Upper lobe of right lung (tissue), 1 donor: Measurements from ENCODE around the gene TMEM272. TPM values are rescaled to one million over a fixed set of nuclear protein-coding genes. Genes with fewer than 3 reads are reported as not detected.

Source experiments
- ATAC-seq: fragments of 200-7000 bp; cut with Tn5 transposase; one replicate; pipeline ENCODE4 v1.9.1; 2020; ENCODE audit warnings: mild to moderate bottlenecking, moderate library complexity
- DNase-seq: peaks from one replicate; pipeline ENCODE4 v3.0.0-alpha.2; 2020
- H3K27ac ChIP-seq: fragments of 200-600 bp; one replicate; pipeline ENCODE4 v1.8.0; 2022
- H3K27me3 ChIP-seq: fragments of 200-600 bp; one replicate; pipeline ENCODE4 v1.8.0; 2022; ENCODE audit warnings: mild to moderate bottlenecking
- H3K36me3 ChIP-seq: fragments of 200-600 bp; one replicate; pipeline ENCODE4 v1.8.0; 2022
- H3K4me1 ChIP-seq: fragments of 200-600 bp; one replicate; pipeline ENCODE4 v1.8.0; 2022
- H3K4me3 ChIP-seq: fragments of 200-600 bp; one replicate; pipeline ENCODE4 v1.8.0; 2022; ENCODE audit warnings: mild to moderate bottlenecking
- H3K9me3 ChIP-seq: fragments of 200-600 bp; one replicate; pipeline ENCODE4 v1.8.0; 2022
- CTCF ChIP-seq: fragments of 200-600 bp; IDR thresholded peaks from one replicate; pipeline ENCODE4 v1.8.0; 2022; ENCODE audit warnings: antibody characterized with exemption
- intact Hi-C: fragments of 100-400 bp; cut with DNase I; formaldehyde crosslinking; loops from one replicate; pipeline ENCODE4 v1.11.0; 2022
- total RNA-seq: library from RNA; stranded (reverse); fragmentation: NEBNext Ultra II Directional; extraction: Animal tissue kit (Norgen Biotek cat#: 25700); gene quantifications from one replicate; pipeline ENCODE4 v1.2.1, GENCODE V29; 2021
- donor health status: DM: no; HTN: yes; CAD: no; lungs with severe emphysema.

The TMEM272 gene
- total RNA-seq, 1 donor from 2014 or later: not detected

- DNase-seq (no peak), ATAC-seq (no peak)
- no peaks in the 10 kb centered on the region for H3K27me3 ChIP-seq
- no peak for TF ChIP-seq CTCF
- H3K36me3 ChIP-seq: no peaks in the 10 kb centered on the region
- H3K9me3 ChIP-seq: no peaks in the 10 kb centered on the region
- no peak overlapping the region for H3K4me3 ChIP-seq
- intact Hi-C loops: no loop called here
- no peak overlapping the region for H3K27ac ChIP-seq
- peaks cover 11% of the 10 kb centered on the region for H3K4me1 ChIP-seq
Measured at GRCh38 chr13:51808811-51809210, 36.2 kb downstream of the TMEM272 start.

GRCh38 chr13:51807041-51807440 is 37.9 kb downstream of the TMEM272 start:
- Histone ChIP-seq H3K36me3 (no peaks in the 10 kb centered on the region), H3K4me3 (no peak overlapping the region), H3K9me3 (no peaks in the 10 kb centered on the region), H3K4me1 (peaks cover 24% of the 10 kb centered on the region), H3K27me3 (no peaks in the 10 kb centered on the region), H3K27ac (no peak overlapping the region)
- no peak for TF ChIP-seq CTCF
- no peak for DNase-seq
- intact Hi-C loops: no loop called here
- ATAC-seq: no peak

GRCh38 chr13:51806566-51806965 is 38.4 kb downstream of the TMEM272 start:
- Histone ChIP-seq H3K36me3 (no peaks in the 10 kb centered on the region), H3K27ac (no peak overlapping the region), H3K9me3 (no peaks in the 10 kb centered on the region), H3K27me3 (no peaks in the 10 kb centered on the region), H3K4me1 (peaks cover 27% of the 10 kb centered on the region), H3K4me3 (no peak overlapping the region)
- DNase-seq (no peak), ATAC-seq (no peak)
- intact Hi-C loops: no loop called here
- no peak for TF ChIP-seq CTCF

GRCh38 chr13:51805925-51806324 is 39.1 kb downstream of the TMEM272 start:
- Histone ChIP-seq H3K4me1 (peaks cover 33% of the 10 kb centered on the region), H3K9me3 (no peaks in the 10 kb centered on the region), H3K27ac (no peak overlapping the region), H3K27me3 (no peaks in the 10 kb centered on the region), H3K36me3 (no peaks in the 10 kb centered on the region), H3K4me3 (no peak overlapping the region)
- ATAC-seq (no peak), DNase-seq (no peak)
- intact Hi-C loops: no loop called here
- TF ChIP-seq CTCF: no peak

- no peaks in the 10 kb centered on the region for H3K36me3 ChIP-seq
- peak overlapping the region; percentile 99 for H3K27ac ChIP-seq
- H3K9me3 ChIP-seq: no peaks in the 10 kb centered on the region
- no peaks in the 10 kb centered on the region for H3K27me3 ChIP-seq
- no peak for TF ChIP-seq CTCF
- ATAC-seq: no peak
- no peak for DNase-seq
- no peak overlapping the region for H3K4me3 ChIP-seq
- intact Hi-C loops: no loop called here
- H3K4me1 ChIP-seq: peaks cover 35% of the 10 kb centered on the region
Measured at GRCh38 chr13:51805313-51805712, 39.7 kb downstream of the TMEM272 start.
